HG03342 (cell line): ENCODE data around the gene KDF1.
A peak's percentile ranks its signal among the peaks of the same experiment; 100 is the strongest.

Experiments used
- ATAC-seq: cut with Tn5 transposase; IDR thresholded peaks from one replicate; pipeline ENCODE4 v1.9.1; 2021; ENCODE audit warnings: mild to moderate bottlenecking, moderate library complexity; ENCODE audit not compliant: unreplicated experiment

Gene KDF1

DNA sequence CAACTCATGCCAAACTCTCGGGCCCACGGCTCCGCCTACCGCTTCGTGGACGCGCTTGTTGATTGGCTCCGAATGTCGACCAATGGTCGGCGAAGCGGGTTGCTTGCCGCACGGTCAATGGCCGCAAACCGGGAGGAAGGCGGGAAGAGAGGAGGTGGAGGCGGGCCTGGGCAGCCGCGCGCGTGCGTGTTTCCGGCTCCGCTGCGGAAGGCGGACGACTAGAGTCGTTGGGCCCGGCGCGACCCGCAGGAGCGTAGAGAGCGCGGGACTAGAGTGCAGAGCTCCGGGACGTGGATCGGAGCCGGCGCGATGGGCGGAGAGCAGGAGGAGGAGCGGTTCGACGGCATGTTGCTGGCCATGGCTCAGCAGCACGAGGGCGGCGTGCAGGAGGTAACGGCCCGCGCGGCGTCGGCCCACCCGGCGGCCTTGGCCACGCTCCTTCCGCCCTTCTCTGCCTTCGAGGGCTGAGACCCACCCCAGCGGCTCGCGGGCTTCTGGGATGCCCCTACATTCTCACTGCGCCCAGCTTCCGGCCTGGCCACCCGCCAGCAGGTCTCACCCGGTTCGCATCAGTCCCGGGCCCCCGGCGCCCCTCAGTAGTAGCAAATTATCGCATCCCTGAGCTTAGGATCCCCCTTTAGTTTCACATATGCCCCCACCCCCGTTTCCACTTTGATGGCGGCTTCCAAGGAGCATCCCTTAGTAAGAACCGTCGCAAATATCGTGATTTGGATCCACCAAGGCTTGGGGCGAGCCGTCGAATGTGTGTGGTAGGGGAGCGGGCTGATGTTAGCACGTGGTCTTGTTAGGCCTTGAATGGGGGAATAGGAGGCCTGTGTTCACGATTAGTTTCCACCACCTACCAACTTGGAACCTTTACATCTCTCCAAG, 38.5 kb downstream of the KDF1 start, which contains the start of gene NUDC:
TSS of gene NUDC (plus strand) at position 204 of the 891 bp plus-strand sequence. CDS start at position 310, 106 bp downstream.
- peak; percentile 96 for ATAC-seq

DNA sequence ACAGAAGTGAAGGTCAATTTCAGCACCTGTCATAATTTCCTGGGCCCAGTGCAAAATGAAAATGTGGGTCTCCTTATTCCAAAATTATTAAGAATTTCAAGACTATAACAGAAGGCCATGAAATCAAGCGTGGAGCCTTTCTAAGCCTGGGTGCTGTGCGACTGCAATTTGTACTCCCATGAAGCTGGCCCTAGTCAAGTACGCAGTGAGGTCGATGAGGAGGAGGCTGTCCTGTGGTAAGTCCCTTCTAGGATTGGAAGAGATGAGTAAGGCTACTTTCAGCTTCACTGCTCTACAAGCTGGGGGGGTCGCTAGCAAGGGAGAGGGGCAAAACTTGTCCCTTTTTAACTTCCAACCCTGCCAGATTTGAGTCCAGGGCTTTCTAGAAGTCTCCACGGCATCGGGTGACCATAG, 39.1 kb downstream of the KDF1 start:
- peak; percentile 23 for ATAC-seq

DNA sequence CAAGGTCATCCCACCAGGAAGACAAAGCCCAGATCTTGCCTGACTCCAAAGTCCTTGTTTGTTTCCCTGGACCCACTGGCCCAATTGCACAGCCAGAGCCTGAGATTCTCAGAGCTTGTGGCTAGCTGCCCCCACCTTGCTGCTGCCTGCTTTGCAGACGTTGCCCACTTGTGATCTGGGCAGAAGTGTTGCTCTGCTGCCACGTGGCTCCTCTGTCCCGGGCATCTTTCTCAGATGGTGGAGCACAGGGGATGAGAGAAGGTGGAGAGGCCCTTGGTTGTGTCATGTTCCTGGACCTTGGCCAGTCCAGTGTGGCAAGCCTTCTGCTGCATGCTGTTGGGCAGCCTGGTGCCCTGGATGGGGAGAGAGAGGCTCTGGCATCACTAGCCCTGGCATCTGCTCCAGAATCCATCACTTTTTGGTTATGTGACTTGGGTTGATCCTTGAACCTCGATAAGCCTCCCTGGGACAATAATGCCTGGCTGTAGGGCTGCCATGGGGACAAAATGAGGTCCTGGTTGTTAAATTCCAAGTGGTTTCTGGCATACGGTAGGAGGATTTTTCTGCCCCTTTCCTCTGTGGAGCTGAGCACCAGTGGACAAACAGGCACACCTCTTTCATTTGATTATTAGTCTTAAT, 44.9 kb downstream of the KDF1 start:
- ATAC-seq = no peak

DNA sequence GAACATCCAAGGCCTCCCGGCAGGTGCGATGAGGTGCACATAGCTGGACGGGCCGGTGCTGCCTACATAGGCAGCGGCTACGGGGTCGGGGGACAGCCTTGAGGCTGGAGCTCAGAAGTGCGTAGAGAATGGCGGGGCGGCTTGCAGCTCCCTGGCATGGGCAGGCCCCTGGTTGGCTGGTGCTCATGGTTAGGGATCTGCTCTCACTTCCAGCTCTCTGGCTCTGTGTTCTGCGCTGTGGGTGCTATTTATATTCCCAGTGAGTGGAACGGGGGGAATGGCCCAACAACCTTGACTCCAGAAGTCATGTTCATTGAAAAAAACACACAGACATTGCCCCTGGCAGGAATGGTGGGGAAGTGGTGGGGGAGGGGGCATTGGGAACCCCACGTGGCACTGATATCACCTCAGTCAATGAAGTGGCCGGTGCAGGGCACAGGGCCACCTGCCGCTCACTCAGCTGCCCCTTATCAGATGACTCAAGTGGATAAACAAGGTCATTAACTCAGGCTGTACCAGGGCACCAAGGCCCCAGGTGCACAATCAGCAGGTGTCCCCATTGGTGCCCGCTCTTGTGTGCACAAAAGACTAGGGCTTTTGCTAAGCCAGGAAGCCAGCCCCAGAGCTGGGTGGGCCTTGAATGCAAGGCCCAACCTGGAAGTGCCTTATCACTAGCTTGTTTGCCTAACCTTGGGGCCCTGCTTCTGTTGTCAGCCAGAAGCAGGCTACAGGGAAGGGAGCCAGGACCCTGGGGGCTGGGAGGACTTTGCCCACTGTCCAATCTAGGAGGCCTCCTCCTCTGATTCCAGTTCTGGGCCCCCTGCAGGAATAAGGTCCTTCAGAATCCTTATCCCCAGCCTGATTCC, 46.3 kb downstream of the KDF1 start, which contains the start of gene NR0B2:
TSS of gene NR0B2 (minus strand) at position 222 of the 866 bp plus-strand sequence. CDS start at position 187, 35 bp downstream.
- no peak for ATAC-seq

DNA sequence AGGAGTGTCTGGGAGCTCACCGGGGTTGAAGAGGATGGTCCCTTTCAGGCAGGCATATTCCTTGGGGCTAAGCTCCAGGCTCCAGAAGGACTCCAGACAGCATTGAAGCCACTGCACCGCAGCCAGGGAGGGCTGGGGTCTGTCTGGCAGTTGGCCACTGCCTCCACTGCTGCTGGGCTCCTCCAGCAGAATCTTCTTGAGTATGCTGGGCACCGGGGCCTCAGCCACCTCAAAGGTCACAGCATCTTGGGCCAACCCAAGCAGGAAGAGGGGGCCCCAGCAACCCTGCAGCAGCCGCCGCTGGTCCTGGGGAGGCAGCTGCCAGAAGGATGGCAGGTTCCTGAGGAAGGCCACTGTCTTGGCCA, 46.9 kb downstream of the KDF1 start:
- no peak for ATAC-seq

DNA sequence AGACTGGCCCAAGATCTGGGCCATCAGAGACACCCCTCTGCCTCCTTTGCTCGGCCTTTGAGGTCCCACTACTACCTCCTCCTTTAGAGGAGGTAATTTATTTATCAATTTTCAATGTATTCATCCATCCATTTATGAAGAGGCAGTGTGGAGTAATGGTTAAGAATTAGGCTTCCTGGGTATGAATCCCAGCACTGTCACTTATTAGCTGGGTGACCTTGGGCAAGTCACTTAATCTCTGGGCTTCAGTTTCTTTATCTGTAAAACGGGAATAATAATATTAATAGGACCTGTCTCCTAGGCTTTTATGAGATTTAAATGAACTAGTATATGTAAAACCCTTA, 48.1 kb downstream of the KDF1 start:
- ATAC-seq = no peak

DNA sequence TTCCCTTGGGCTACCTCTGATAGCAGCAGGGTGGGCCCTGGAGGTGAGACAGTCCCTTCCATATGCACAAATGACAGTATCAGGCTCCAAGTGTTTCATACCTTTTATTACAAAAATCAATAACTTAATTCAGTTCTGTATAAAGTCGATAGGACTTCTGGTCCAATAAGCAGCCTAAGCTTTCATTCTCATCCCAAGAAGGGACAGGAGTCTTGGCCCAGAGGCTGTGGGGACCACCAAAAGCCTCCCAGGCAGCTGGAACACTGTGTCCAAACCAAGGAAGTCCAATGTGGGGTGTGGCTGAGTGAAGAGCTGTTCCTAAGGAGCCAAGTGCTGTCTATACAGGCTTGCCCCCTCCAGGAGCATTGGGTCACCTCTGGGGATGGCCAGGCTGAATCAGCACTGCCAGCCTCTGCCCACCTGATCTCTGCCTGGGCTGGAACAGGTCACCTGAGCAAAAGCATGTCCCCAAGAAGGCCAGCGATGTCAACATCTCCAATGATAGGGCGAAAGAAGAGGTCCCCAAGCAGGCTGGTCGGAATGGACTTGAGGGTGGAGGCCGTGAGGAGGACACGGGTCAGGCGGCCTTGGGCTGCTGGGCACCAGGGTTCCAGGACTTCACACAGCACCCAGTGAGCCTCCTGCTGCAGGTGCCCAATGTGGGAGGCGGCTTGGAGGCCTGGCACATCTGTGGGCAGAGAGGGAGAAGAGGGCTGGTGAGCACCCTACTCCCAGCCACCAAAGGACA, 48.7 kb downstream of the KDF1 start:
- no peak for ATAC-seq

DNA sequence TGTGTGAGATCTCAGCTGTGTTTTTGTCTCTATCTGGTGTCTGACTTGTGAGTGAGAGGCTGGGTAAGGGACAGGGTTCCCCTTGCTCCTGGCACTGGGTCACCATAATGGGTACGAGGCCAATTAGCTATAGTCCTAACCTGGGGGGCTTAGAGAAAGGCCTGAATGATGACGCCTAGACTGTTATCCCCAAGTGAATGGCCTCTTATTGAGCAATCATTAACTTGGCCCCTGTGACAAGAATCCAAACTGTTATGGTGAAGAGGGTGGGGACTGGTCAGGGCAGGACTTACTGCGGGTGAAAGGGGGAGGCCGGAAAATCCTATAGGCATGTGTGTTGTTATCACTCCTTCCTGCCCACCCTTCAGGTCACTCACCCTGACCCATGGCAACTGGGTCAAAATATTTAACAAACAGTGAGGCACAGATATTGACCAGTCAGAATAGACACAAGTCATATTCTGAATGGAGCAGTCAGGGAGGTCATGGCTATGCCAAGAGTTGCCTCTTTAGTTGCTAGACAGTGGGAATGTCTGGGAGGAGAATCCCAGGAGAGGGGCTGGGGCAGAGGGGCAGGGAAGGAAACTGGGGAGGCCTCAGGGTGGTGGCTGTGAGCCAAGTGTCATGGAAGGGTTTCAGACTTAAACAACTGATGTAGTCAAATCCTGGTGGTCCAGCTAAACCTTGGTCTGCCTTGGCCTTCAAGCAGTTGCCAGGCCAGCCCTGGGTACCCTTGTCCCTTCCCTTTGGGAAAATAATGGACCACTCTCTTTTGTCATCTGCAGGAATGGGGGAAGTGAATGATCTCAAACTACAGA, 49.7 kb downstream of the KDF1 start:
- ATAC-seq = no peak

DNA sequence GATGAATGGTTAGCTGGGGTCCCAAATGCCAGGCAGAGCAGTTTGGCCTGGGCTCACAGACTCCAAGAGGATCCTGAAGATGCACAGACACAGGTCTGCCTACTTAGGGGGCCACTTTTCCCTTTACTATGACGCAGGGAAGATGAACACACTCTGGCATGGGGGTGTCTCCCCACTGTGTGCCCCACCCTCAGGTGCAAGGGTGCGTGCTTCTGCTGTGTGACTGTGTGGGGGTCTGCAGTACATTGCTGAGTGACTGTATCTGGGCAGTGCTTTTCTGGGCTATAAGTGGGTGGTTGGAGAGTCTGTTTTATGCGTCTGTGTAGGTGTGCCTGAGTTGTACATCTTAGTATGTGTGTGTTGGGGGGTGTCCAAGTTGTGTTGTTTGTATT, 50.3 kb downstream of the KDF1 start:
- ATAC-seq = no peak

DNA sequence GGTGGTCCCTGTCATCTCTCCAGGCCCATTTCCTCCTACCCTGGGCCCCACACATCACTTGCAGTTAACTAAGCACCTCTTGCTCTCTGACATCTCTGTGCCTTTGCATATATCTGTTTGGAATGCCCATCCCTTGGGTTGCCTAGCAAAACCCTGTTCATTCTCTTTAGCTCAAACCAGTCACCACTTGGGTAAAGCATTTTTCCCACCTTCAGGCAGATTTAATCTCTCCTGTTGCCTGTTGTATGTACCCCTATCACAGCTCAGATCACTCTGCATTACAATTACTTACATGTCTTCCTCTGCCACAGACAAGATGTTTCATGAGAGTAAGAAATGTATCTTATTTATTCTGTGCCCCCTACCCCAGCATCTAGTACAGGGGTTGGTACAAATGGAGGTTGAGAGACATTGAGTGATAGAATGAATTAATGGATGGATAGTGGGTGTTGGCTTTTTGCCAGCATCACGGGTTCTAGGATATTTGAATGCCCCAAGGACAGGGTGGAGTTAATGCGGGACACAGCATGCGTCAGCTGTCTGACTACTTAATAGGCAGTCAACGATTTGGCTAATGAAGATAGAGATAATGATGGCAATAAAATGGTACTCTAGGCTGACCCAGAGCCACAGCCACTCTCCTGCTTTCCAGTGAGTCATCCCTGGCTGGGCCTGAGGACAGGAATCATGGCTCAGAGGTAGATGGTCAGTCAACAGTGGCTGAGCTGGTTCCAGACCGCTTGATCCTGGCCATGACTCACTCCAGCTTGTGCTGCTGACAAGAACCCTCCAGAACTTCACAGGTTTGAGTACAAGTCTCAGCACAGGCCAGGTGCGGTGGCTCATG, 53.0 kb downstream of the KDF1 start:
- ATAC-seq = no peak

DNA sequence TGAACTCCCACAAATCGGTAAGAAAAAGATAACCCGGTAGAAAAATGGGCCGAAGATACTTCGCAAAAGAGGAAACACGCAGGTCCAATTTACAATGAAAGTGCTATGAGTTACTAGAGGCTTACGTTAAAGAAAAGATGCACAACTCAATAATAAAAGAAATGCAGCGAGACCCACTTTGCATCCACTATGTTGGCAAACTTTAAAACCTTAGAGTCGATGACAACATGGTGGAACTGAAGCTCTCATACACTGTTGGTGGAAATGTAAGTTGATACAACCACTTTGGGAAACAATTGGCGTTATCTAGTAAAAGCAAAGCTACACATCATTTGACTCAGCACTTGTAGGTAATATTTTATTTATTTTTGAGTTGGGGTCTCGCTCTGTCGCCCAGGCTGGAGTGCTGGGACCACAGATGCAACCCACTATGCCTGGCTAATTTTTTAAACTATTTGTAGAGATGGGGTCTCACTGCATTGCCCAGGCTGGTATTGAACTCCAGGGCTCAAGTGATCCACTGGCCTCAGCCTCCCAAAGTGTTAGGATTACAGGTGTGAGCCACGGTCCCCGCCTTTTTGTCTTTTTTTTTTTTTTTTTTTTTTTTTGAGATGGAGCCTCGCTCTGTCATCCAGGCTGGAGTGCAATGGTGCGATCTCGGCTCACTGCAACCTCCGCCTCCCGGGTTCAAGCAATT, 59.3 kb downstream of the KDF1 start:
- no peak for ATAC-seq

DNA sequence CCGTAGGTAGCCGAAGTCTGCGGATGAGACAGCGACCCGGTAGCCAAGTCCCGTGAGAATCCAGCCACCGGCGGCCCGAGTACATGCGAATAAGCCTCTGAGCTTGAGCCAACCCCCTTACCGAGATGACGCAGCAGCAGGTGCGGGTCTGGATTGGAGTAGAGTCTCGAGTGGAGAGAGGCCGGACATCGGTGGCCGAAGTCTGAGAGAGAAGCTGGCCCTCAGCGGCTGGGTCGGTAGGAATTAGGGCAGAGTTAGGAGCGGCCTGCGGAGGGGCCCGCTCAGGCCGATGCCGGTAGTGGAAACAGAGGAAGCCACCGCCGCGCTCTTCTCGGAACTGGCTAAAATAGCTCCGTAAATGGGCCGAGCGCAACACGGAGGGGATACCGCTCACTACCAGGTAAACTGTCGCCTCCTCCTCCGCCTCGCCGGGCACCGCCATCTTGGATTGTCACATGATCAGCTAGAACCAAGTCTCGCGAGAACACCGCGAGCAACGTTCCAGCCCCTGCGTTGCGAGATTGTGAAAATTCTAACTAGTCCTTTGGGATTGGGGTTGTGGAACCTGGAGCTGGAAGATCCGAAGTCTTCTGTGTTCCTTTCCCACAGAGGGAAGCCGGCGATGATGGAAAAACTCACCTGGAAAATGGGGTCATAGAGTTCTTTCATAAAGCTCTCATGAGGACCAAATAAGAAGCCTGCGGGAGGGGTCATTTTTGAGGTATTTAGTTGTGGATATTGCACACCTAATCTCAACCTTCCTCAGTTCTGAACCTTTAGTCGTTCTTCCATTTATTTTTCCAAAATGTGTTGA, 60.1 kb downstream of the KDF1 start, which contains the start of gene GPATCH3:
TSS of gene GPATCH3 (minus strand) at position 467 of the 814 bp plus-strand sequence. CDS start at position 442, 25 bp downstream.
- peak; percentile 83 for ATAC-seq
